Cortex of kidney (tissue), 1 donor: Measurements from ENCODE around the gene FAM117A.

ENCODE experiments used
- DNase-seq: peaks from one replicate; lab custom pipeline; 2025; lab: John Stamatoyannopoulos, UW

Gene FAM117A, protein sequence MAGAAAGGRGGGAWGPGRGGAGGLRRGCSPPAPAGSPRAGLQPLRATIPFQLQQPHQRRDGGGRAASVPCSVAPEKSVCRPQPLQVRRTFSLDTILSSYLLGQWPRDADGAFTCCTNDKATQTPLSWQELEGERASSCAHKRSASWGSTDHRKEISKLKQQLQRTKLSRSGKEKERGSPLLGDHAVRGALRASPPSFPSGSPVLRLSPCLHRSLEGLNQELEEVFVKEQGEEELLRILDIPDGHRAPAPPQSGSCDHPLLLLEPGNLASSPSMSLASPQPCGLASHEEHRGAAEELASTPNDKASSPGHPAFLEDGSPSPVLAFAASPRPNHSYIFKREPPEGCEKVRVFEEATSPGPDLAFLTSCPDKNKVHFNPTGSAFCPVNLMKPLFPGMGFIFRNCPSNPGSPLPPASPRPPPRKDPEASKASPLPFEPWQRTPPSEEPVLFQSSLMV

DNA sequence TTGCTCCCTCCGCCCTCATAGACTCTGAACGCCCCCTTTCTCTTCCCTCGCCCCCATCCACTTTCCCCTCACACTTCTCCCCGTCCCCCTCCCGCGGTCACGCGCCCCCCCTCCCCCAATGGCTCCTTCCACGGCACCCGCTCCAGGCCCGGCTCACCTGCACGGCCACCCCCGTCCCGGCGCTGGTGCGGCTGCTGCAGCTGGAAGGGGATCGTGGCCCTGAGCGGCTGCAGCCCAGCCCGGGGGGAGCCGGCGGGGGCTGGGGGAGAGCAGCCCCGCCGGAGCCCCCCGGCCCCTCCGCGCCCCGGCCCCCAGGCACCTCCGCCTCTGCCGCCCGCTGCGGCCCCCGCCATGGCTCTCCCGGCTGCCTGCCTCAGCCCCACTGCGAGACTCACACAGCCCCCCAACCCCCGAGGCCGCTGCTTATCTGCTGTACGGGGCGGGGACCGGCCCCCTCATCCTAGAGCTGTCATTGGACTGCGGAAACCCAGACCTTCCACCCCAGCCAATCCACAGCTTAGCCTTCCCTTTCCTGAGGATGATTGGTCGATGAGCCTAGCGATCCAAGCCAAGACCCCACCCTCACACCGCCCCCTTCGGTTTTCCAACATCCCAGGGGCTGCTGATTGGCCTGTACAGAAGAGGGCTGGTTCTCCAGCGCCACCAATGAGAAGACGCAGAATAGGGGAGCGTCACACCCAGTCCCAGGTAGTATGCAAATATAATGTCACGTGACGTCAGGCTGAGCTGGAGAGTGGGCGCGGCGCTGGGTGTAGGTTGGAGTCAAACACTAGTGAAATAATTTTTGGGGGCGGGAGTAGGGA lies at the start of gene FAM117A:
Gene FAM117A, minus strand, starts transcription at position 397 of the 824 bp plus-strand sequence. Its CDS starts 44 bp downstream, at position 353.
- DNase-seq: no peak

DNA sequence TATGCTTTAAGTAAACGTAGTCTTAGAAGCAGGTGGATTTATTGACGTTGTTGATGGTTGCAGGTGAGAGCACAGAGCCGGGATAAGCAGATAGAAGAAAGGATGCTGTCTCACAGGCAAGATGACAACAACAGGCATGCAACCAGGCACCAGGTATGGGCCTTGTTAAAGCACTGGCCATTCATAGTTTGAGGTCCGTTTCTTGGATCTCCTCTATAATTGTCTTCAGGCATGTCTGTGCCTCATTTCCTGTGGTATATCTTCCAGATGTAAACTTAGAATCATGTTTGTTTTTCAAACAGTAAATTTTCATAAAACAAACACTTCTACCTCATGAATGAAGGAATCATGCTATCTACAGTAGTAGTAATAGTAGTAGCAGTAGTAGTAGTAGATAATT lies 45.1 kb upstream of the FAM117A start:
- DNase-seq: no peak

DNA sequence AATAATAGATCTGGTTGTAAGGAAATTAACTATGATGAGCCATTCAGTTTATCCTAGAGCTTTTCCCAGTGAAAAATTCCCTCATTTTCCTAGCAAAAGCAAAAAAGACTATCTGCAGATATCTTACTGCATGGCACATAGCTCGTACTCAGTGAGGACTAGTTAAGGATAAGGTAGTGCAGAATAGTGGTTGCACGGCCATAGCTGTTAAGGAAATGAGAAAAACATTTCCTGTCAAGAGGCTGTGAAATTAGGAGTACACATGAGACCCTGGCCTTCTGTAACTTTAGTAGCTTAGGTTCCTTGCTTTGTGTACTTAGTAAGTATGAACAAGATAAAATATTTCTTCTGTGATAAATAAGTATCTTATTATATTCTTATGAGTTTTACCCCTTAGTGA lies 34.8 kb upstream of the FAM117A start:
- DNase-seq: no peak

DNA sequence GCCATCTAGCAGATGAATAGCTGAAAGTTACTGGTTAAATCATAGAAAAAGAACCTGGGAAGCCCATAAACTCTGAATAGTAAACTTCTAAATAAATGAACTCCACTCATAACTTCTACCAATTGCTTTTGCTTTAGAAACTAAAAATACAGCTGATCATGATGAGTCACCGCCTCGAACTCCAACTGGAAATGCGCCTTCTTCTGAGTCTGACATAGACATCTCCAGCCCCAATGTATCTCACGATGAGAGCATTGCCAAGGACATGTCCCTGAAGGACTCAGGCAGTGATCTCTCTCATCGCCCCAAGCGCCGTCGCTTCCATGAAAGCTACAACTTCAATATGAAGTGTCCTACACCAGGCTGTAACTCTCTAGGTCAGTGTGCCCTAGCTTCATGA lies 34.3 kb upstream of the FAM117A start:
- no peak for DNase-seq

DNA sequence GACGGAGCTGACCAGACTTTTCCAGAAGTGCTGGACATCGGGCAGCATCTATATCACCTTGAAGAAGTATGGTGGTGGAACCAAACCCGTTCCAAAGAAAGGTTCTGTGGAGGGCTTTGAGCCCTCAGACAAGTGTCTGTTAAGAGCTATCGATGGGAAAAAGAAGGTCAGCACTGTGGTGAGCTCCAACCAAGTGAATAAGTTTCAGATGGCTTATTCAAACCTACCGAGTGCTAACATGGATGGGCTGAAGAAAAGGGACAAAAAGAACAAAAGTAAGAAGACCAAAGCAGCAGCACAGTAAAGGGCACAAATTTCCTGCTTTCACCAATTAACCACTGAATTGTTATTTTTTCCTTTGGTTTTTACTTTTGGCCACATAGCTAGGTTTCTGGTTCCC lies 31.4 kb upstream of the FAM117A start:
- DNase-seq: no peak

DNA sequence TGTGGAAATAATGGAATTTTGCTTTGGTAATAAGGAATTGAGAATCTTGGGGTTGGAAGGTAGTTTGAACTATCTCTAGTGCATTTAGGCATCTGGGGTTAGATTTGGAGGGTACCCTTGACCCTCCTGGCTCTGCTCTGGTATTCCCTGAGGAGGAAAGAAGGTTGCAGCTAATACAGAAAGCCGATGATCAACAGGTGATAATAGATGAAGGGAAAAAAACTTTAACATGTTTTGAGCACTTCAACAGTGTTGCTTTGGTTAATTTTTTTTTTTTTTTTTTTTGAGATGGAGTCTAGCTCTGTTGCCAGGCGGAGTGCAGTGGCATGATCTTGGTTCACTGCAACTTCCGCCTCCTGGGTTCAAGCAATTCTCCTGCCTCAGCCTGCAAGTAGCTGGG lies 29.4 kb upstream of the FAM117A start:
- DNase-seq: no peak

DNA sequence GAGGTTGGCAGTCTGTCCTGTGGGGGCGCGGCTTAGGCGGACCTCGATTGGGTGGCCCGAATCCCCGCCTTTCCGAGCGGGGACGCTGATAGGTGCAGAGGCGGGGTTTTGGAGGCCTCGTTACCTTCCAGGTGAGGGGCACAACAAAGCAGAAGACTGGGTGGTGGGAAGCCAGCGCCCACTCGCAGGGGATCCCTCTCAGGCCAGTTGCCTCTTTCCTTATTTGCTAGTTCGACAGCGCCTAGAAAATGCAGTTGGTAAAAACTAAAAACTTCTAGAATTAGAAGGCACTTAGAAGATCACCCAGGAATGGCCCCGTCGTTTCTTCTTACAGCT lies 25.3 kb upstream of the FAM117A start:
- DNase-seq: no peak

DNA sequence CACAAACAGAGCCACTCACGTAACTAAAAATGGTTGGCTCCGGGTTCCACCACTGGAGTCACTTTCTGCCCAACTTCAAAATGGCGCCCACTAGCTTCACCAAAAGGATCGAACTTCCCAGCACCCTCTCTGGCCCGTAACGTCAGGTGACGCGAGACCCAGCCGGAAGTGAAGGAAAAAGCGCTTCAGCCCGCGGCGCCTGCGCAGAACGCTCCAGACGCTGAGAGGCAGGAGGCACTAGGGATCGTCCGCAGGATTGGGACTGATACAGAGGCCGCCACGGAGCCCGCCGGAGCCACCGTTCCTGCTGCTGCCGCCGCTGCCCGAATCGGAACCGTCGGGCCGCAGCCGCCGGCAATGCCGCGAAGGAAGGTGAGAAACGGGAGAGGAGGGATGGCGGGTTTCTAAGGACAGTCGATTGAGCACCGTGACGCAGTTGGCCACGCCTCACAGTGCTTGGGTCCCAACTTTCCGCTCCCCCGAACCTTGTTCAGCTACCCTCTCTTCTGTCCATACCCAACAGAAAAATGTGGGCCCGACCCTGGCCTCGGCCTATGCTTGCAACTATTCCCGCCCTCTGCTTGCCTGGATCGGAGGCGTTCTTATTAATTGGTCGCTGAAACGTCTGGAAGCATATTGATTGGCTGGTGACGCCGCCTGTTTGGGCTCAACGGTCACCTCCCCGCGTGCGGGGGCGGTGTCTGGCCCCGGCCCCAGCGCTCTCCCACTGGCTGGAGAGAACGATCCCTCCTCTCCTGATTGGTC lies 24.7 kb upstream of the FAM117A start, which contains the start of gene KAT7:
Gene KAT7, plus strand, starts transcription at position 204 of the 765 bp plus-strand sequence. Its CDS starts 154 bp downstream, at position 358.
- peak; percentile 83 for DNase-seq

DNA sequence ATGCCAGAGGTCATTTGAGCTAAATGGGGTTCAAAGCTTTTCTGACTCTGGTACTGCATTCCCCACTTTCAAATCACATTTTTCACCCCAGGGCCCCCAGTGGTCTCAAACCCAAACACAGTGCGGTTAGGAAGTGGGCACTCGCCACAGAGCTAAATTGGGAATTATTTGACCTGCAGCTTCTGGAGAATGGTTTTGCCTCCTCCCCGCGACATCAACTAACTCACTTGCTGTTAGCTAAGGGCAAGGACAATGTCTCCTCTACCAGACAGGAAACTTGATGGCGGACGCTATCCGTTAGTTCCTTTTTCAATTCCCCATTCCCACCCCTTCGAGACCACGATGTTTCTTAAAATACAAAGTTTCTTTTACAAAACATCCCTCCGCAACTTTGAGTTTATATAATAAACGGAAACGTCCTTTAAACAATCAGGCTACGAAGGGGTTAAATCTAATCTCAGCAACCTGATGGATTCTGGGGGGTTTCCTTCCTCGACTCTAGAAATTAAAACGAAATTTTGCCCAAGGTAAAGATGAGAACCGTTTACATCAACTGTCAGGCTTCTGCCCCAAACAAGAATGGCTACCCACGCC lies 24.1 kb upstream of the FAM117A start:
- DNase-seq: no peak

DNA sequence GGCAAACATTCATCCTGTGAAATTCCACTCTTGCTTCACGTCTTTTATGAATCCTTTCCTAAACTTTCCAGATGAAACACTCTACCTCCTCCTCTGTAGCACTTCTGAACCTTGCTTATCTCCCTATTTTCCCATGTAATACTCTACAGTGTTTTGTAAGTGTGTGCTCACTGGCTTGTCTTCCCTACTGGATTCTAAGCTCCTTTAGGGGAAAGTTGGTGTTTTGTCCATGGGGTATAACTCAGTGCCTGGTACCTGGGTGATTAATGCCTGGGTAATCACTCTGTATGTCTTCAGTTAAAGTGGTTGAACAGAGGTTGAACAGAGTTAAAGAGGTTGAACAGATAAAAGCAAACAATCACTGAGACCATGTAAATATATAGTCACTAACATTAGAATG lies 20.7 kb upstream of the FAM117A start:
- no peak for DNase-seq

DNA sequence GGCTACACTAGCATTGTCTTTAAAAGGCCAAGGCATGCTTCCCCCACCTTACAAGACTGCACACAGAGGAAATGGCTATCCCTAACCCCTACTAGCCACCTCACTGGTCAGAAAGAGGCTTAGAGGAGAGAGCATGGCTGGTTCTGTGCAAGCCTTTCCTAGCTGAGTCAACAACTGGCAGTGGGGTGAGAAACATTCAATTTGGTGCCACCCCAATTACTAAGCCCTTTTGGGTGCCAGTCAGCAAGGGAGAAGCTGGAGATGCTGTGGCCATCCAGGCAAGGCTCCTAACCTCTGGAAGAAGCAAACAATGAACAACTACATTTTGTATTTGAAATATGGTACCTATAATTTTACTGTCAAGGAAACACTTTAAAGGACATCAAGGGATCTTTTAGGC lies 19.9 kb upstream of the FAM117A start:
- no peak for DNase-seq

DNA sequence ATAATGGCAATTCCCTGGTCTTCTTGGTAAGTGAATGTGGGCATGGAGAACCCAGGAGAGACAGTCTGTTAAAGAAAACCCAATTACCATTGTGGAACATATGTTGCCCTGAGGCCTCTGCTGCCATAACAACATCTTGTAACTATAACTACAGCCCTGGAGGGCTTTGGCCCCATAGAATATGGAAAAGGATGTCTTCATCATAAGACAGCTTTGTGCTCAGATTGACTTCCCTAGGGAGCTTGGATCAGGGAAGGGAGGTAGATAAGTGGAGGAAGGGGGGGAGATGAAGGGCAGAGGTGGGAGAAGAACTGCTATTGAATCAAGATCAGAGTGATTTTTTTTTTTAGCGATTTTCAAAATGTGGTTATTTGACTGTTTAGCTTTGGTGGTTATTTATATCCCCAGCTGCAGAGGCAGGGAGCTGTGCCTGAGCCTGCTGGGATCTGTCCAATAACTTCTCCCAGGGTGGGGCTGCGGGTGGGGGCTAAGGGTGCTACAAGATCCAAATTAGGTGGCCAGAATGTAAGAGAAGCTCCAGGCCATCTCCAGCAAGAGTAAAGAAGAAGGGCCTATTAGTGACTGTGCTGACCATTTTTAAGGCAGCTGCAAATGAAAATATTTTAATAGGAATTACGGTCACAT lies 19.3 kb upstream of the FAM117A start:
- no peak for DNase-seq

DNA sequence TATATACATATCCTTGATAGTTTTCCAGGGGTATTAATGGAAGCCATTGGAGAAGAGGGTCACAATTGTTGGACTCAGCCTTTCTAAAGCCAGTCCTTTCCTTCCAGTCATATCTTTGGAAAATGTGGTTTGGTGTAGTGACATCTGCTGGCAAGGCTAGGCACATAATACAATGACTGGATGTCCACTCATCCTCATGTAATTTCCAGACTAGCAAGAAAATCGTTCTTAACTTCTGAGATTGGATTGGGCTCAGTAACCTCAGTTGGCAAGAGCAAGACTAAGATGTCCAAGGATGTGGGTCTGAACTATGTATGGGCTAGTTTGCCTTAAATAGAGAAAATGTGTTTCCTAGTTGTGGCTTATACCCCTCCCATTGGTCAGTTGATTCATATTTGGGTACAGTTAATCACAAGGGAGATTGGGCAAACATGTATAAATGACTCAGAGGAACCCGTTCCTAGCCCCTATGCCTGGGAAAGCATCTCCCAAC lies 15.9 kb upstream of the FAM117A start:
- DNase-seq: no peak

DNA sequence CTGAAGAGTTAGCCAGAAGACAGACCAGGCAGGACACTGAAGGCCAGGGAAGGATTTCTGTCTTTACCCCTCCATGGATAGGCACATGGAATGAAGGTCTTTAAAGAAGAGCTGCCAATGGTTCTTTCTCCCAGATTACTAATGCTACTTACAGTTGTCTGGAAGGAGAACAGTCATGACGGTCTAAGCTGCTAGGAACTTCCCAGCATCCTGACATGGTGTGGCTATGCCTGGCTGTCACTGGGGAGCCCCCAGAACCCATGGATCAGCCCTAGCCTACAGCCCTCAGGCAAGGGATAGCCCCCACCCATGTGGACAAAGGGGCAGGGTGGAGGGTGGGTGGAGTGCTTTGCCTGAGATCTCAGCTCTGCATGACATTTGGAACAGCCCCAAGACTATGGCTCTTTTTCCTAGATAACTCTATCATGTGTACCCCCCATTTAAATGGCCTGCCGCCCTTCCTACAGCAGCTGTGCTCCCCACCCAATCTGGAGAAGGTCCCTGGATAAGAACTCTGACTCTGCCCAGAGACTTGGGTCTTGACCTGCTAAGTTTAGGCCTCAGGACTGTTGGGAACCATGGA lies 15.3 kb upstream of the FAM117A start:
- no peak for DNase-seq

DNA sequence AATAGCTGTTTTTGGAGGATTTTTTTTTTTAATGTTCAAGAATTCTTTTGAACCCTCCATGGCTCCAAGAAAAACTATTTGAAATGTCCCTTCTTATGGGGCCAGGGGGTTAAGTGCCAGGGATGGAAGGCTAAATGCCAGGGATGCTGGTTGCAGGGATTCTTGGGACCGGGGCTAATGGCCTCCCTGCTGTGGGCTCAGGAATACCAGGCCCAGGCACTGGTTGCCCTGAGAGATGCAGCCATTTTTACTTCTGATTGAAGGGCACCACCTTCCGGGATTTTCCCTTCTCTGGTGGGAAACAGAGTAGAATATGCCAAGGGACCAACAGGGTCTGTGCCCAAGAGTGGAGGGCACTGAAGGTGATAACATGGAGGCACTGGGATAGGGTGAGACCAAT lies 13.6 kb upstream of the FAM117A start:
- DNase-seq: no peak

DNA sequence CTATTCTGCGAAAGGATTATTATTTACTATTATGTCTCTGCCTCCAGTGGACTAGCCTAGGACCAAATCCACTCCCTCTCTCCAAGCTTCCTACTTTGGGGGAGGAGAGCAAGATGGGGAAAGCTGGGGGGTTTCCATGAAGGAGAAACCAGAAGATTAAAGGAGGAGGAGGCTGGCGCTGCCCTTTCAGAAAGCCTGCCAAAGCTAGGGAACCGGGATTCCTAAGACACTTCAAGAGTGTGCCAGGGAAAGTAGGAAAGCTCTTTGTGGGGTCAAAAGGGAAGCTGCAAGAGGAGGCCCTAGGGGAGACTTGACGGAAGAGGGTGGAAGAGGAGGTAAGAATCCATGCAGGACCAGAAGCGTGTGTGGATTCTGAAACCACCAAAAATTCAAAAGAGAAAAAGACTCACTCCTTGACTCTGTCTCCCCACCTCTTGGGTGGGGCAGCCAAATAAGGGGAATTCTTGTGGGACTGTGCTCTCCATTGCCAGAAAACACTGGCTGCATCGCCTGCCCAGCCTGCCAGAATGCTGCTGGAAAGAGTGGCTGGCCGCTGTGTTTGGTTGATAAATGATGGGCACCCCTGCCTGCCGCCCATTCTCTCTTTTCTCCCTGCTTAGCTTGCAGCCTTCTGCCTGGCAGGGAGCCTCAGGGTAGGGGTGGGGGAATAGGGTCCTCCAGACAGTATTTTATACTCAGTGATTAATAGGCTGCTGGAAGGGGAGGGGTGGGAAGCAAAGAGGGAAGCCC lies 12.8 kb upstream of the FAM117A start:
- DNase-seq: no peak

DNA sequence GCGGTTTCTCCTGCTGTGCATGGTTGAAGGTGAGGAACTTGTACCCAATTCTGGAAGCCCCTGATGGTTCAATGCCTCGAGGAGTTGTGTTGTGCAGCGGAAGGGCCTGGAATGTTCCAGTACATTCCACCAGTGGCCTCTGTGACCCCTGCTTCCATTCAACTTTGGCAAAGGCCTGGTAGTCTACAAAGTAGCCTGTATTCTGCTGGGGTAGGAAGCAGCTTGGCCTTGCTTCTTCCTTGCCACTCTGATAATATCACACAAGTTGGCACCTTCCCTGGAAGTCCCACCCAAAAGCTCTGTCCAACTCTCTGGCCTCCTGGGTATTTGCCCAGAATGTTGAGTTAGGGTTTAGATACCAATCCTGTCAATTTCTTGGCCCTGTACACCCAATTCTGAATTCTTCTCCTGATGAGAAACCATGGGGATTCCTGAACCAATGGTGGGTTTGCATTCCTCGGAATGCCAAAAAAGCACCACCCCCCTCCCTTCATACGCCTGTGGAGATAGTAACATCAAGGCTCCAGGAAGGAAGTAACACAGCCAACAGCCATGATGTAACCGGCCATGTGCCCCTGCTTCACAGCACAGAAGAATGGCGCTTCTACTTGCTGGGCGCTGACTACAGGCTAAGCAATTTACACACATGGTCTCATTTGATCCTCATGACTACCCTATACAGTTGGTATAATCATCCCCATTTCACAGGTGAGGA lies 11.8 kb upstream of the FAM117A start:
- DNase-seq: no peak

DNA sequence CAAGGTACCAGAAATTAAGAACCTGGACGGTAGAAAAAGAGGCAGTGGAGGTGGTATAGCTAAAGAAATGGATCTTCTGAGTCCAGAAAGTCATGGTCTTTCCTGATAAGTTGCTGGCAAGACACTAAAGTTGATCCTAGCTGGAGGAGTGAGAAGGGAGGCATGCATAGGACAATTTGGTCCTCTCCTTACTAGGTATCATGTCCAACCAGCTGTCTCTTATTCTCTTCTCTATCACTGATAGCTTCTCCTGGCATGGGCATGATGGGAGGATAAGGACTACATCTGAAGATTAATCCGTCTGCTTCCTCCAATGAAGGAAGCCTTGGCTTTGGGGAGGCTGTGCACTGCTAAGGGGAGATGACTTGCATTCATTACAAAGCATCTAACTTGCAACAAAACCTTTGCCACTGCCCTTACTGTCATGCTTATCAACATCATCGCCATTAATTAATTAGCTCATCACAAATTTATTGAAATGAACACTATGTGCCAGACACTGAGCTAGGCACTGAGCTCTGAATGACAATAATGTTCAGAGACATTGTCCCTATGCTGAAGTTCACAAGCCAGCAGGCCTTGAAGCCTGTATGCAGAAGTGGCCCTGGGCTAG lies 3.1 kb upstream of the FAM117A start:
- no peak for DNase-seq

DNA sequence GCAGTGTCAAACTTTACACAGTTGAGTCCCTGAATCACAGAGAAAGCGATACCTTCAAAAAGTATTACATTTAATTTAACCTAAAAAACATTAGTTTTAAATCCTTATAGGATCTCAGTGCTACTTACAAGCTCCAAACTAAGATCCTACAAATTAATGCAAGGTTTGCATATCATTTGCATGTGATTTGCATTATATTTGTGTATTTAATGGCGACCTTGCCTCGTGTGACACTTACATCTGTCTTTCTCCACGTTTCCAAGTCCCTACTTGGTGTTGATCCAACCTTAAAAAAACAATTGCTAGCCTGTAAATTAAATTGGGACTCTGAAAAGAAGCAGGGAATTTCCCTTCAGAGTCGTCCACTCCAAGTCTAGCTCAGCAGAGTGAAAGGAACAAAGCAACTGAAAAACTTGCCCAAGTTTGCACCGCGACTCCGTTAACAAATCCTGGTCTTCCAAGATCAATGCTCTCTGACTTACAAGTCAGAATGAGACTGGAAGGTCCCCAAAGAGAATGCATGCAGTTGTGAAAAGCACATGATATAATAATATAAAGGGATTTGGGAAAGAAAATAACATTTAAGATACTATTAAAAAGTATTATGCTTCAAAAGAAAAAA lies 739 bp upstream of the FAM117A start:
- no peak for DNase-seq
